CD4-positive, alpha-beta T cell treated with Interleukin-12 subunit alpha and Interleukin-12 subunit beta, for 1 hour (primary cell): ENCODE data around the gene ARID1B.
A peak's percentile ranks its signal among the peaks of the same experiment; 100 is the strongest.

Experiments used
- DNase-seq: peaks from one replicate; pipeline ENCODE4 v3.0.0-alpha.2; 2020

Gene ARID1B

DNA sequence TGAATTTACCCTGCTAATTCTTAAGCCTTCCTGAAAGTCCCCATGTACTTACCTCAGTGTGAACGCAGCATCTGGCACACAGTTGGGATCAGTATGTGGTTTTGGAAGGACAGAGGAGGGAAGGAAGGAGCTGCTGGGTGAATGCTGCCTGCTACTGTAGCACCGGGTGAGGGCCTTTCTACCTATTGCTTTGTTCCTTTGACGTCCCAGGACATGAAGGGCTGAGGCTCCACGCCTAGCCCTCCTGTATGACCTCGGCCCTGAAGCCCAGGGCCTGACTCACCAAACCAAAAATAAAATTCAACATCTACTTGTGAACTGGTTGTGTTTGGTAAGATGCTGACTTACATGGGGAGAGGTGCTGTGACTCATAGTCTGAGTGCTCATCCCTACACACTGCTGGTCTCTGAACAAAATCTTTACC is 51.1 kb downstream of the ARID1B start:
- no peak for DNase-seq

- DNase-seq = no peak
Measured at GRCh38 chr6:156830126-156830525, 52.9 kb downstream of the ARID1B start.

DNA sequence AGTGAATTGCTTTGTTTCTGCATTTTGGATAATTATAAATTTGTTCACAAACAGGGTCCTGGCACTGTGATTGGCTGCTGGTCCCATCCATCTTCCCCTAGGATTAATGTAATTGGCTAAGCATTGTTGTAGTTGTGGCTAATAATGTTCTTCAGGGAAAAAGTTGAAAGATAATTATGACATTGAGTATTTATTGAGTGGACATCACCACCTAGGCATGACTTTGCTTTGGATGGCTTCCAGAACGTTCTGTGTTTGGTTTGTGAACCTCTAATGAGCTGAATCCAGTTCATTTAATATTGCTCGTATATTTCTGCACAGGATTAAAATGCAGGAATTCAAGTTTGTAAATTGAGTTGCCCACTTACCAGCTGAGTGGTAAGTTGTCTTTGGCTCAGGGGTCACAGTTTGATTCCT is 55.1 kb downstream of the ARID1B start:
- DNase-seq = peak; percentile 17

GRCh38 chr6:156832669-156833068 is 55.5 kb downstream of the ARID1B start:
- DNase-seq = no peak

GRCh38 chr6:156833755-156834154 is 56.6 kb downstream of the ARID1B start:
- no peak for DNase-seq

DNA sequence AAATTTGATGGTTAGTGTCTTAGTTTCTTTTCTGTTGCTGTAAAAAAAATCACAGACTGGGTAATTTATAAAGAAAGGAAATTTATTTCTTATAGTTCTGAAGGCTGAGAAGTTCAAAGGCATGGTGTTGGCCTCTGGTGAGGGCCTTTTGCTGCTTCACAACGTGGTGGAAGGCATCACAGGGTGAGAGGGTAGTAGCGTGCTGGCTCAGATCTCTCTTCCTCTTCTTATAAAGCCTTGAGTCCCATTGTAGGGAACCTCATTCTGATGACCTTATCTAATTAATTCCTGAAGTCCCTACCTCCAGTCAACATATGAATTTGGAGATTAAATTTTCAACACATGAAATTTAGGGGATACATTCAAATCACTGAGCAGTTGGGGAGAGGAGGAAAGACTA is 62.0 kb downstream of the ARID1B start:
- DNase-seq = no peak

DNA sequence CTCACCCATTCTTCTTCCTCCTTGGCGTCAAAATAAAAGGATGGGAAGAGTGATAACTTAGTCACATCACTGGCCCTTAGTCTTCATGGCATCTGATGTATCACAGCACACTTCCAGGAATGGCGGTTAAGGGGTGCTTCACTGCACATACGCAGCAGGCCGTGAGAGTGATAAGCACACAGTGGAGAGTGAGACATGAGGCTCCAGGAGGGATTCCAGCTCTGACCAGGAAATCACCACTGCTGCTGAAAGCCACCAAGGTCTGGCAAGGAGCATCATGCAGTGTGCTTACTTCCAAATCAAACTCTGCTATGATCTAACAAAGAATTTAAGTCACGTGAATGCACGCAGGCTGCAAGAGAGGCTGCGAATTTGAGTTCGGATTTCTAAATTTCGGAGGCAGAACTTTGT is 62.4 kb downstream of the ARID1B start:
- no peak for DNase-seq

- DNase-seq = no peak
Measured at GRCh38 chr6:156840136-156840535, 63.0 kb downstream of the ARID1B start.

DNA sequence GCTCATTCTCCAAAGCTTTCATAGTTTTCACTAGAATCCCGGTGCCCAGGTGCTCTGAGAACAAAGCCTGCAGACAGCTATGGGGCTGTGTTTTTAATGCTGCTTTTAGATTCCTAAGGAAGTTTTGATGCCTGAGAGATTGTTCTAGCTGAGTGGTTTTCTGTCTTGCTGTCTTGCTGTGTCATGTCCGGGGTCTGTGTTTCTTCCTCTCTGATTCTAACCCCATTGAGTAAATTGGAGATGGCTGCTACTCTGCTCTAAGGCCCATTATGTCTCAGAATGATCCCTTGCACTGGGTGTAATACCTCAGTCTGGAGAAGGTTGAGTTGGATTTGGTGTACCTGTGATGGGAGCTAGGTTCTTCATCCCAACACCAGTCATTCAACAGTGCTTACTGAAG is 63.4 kb downstream of the ARID1B start:
- DNase-seq = no peak

DNA sequence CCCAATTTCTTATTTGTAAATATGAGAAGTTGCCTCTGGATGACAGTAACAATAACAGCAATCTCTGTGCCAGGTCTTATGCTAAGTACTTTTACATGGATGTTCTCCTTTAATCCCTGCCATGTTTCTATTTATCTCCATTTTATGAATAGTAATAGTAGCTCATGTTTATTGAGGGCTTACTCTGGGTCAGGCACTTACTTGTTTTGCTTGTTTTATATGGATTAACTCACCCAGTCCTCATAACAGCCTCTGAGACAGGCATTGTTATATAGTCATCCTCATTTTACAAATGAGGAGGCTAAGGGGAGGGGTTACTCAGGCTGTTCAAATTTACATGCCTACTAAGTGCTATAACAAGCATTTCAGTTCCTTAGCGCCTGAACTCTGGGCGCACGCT is 64.3 kb downstream of the ARID1B start:
- no peak for DNase-seq

DNA sequence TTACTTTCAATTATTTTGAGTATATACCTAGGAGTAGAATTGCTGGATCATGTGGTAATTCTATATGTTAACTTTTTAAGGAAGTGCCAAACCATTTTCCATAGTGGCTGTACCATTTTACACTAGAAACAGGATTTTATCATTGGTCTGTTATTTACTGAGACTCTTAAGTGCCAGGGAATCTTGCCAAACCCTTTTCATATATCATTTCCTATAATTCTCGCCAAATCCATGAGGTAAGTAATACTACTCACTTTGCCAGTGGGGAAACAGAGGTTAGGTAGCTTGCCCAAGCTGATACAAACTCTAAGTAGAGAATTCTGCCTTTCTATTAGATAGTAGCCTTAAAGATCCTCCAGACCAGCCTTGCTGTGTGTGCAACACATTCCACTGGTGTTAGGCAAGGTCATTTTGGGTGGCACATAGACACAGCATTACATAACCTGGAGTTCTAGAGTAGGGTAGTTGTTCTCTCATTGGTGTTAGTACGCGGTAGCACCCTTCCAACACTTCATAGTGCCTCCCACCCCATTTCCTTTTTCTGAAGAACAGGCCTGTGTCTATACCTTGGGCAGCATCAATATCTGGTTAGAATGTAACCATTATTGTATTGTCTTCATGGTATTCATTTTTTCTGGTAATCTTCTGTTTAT is 65.5 kb downstream of the ARID1B start:
- no peak for DNase-seq

- DNase-seq = no peak
Measured at GRCh38 chr6:156844089-156844488, 66.9 kb downstream of the ARID1B start.

DNA sequence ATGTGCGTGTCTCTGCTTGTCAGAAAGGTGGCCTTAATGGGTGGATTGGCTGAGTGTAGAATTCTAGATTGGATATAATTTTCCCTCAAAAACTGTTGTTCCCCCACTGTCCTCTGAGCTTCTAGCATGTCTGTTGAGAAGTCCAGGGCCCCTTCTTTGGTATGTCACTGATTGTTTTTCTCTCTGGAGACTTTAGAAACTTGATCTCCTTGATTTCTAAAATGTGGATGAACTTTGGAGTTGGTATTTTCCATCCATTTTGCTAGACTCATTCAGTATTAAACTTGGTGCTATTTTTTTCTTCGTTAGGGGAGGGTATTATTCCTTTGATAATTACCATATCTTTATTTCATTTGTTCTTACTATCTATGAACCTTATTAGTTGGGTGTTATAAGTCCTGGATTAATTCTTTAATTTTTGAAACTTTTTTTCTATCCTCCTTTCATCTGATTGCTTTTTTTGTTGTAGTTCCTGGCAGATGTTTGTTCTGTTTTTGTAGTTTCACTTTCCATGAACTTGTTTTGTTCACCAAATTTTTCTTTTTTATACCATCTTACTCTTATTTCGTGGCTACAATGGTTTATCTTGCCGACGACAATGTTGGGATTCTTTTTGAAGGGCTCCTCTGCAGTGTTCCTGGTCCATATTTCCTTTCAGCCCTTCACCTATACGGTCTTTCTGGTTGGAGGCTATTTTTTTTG is 68.4 kb downstream of the ARID1B start:
- DNase-seq = no peak

GRCh38 chr6:156846845-156847599 is 69.8 kb downstream of the ARID1B start:
- no peak for DNase-seq

- no peak for DNase-seq
Measured at GRCh38 chr6:156848123-156848522, 70.9 kb downstream of the ARID1B start.

- no peak for DNase-seq
Measured at GRCh38 chr6:156848533-156848932, 71.4 kb downstream of the ARID1B start.

DNA sequence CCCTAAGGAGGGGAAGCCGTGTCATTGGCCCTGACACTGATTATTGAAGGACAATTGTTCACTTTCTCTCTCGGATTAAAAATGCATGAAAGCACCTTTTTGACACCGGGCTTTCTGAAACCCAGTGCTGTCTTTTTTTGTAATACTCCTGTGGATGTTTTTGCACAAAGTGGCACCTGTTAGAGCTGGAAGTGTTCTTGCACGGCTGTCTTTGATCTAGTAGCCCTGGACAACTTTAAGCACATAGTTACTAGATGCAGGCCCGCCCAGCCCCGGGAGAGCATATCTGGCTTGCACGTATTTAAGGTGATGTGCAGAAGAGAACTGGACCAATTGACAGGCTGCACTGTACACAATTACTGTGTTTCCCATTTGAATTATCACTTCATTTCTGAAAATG is 72.6 kb downstream of the ARID1B start:
- DNase-seq = no peak

- no peak for DNase-seq
Measured at GRCh38 chr6:156850353-156850752, 73.2 kb downstream of the ARID1B start.

DNA sequence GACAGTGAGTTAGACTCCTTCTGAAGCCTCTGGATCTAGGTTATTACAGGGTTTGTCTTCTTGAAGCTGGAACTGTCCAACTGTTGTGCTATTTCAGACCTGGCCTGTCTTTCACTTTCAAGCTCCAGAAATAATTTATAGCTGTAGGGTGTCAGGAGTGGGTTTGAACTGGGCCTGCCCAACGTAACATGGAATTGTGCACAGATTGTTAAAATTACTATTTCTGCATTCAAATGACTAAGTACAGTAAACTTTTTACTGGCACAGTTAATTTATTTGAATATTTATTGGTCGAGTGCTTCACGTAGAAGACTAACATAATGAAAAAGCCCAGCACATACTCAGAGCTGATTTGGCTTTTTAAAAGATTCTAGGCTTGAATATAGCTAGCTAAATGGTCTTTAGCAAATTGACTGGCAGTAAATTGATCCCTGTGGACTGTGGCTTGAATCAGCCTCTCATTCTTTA is 74.3 kb downstream of the ARID1B start:
- no peak for DNase-seq

DNA sequence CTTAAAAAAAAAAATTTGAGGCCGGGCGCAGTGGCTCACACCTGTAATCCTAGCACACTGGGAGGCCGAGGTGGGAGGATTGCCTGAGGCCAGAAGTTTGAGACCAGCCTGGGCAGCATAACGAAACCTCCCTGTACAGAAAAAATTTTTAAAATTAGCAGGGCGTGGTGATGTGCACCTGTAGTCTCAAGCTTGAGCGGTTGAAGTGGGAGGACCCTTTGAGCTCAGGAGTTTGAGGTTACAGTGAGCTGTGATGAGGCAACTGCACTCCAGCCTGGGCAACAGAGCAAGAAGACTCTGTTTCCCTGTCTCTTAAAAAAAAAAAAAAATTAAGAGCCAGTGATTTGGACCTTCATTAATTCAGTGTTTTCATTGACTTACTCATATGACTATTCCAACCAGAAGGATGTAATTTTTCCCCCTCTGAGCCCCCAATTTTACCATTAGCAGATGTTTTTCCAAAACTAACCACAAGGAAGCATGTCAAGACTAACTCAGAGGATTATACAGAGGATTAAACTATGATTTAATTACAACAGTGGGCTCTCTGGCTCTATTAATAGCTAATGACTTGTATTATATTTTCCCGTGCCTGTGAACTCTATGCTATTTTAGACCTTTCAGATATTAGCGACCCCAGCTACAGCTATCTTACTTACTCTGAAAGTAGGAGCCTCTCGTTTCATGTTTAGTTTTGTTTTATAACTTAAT is 75.1 kb downstream of the ARID1B start:
- DNase-seq = no peak

GRCh38 chr6:156852858-156853216 is 75.7 kb downstream of the ARID1B start:
- no peak for DNase-seq

- DNase-seq = no peak
Measured at GRCh38 chr6:156853733-156854132, 76.6 kb downstream of the ARID1B start.

GRCh38 chr6:156854466-156855161 is 77.4 kb downstream of the ARID1B start:
- no peak for DNase-seq
